Activated gamma-delta T cell (primary cell): ENCODE data around the gene SESTD1.
"Not testable (repeated sequence)": the region's sequence is repeated elsewhere in the genome, so short reads cannot be mapped to it uniquely, and the experiment has no call there.

Experiments
- DNase-seq: peaks from one replicate; lab custom pipeline; 2025; lab: John Stamatoyannopoulos, UW

The SESTD1 gene

GRCh38 chr2:179106676-179107428, 157.8 kb downstream of the SESTD1 start:
- no peak for DNase-seq

DNA sequence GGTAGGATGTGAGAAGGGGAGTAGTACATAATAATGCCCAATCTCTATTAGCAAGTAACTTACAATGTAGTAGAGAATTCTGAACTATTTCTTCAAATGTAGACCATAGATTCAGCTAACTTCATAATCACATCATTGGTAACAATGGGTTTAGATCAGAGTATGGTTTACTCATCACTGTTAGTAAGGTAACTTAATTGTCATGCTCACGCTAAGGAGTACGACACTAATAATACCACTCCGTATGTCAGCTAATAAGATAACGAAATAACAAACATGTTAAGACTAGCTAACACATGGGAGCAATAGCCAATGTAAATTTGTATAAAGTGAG, 158.3 kb downstream of the SESTD1 start:
- DNase-seq: no peak

- no peak for DNase-seq
Measured at GRCh38 chr2:179104736-179105135, 159.9 kb downstream of the SESTD1 start.

GRCh38 chr2:179098080-179098689, 166.4 kb downstream of the SESTD1 start:
- no peak for DNase-seq

- no peak for DNase-seq
Measured at GRCh38 chr2:179097131-179097530, 167.5 kb downstream of the SESTD1 start.

DNA sequence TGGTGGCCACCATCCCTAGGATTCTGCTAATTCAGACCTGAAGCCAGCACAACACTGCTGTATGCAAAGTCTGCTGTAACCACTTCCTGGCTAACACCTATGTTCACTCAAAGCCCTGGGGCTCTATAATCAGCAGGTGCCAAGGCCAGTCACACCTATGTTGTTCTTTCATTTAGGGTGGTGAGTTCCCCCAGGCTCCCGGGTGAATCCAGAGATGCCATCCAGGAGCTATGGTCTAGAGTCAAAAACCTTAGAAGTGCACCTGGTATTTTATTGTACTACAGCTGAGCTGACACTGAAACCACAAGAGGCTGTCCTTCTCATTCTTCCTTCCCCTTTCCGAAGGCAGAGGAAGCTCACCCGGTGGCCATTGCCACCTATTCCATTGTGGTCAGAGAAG, 168.5 kb downstream of the SESTD1 start:
- DNase-seq: no peak

- DNase-seq: not testable (repeated sequence)
Measured at GRCh38 chr2:179092912-179093311, 171.7 kb downstream of the SESTD1 start.

DNA sequence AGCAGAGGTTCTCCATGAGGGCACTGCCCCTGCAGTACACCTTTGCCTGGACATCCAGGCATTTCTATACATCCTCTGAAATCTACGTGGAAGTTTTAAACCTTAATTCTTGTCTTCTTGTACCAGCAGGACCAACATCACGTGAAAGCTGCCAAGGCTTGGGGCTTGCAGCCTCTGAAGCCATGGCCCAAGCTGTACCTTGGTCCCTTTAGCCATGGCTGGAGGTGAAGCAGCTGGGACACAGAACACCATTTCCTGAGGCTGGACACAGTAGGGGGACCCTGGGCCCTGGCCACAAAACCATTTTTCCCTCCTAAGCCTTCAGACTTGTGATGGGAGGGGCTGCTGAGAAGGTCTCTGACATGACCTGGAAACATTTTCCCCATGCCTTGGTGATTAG, 181.9 kb downstream of the SESTD1 start:
- no peak for DNase-seq

DNA sequence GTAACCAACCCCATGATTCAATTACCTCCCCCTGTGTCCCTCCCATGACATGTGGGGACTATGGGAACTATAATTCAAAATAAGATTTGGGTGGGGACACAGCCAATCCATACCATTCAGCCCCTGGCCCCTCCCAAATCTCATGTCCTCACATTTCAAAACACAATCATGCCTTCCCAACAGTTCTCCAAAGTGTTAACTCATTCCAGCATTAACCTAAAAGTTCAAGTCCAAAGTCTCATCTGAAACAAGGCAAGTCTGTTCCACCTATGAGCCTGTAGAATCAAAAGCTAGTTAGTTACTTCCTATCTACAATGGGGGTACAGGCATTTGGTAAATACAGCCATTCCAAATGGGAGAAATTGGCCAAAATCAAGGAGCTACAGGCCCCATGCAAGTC, 182.7 kb downstream of the SESTD1 start:
- no peak for DNase-seq

- DNase-seq: no peak
Measured at GRCh38 chr2:179072527-179072926, 192.1 kb downstream of the SESTD1 start.

- DNase-seq: no peak
Measured at GRCh38 chr2:179071810-179072355, 192.7 kb downstream of the SESTD1 start.

GRCh38 chr2:179070895-179071294, 193.7 kb downstream of the SESTD1 start:
- DNase-seq: no peak

DNA sequence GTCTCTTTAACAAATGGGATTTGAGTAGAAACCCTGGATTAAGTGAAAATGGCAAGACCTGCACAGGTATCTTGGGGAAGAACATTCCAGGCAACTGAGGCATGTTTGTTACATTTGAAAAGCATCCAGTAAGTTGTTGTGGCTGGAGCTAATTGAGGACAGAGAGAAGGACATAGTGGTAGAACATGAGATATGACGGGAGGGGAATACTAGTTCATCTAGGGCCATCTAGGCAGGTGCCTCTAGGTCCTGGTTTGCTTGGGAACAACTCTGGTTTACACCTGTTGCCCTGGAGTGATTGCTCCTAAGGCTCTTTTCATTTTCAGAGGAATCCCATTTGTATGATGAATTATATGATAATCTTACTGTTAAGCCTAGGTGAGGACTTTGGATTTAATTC, 194.9 kb downstream of the SESTD1 start:
- DNase-seq: no peak

DNA sequence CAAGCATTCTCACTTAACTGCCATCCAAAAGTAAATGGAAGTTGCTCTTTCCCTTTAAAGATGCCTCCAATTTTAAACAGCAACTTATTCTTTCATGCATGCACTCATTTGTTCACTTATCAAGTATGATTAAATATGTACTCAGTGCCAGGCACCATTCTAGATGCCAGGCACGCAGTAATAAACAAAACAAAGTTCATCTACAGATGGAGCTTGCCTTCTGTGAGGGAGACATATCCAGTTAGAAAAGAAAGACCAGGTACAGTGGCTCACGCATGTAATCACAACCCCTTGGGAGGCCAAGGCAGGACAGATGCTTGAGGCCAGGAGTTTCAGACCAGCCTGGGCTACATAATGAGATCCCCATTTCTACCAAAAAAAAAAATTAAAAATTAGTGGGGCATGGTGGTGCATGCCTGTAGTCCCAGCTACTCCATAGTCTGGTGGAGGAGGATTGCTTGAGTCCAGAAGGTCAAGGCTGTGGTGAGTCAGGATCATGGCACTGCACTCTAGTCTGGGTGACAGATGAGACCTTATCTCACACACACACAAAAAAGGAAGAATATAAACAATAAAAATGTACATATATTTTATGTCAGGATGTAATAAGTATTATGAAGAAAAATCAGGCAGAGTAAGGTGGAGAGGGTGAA, 195.5 kb downstream of the SESTD1 start:
- no peak for DNase-seq

DNA sequence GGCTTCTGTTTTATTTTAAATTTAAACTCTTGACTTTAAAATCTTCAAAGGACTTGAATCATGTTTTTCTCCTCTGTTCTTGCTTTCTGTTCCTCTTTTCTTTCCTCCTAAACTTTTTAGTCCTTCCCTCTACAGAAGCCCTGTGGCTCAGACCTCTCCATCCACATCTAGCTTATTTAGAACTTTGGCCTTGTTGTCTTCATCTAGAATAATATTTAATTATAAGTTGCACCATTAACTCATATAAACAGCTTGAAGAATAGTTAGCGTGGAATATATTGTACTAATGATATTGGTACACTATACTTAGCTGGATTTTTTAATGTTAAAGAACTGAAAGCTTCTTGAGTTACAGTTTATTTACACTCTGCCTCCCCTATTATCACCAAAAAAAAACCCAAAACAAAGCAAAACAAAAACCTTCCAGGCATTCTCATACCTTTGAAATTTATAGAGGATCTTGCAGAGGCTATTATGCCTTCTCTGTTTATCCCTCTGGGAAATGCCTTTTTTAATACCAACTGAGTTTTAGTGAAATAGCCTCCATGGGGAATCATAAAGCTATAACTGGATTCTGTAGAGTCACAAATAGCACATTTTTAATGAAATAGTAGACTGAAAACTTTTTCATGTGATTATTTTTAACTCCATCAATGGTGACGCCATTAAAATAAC, 205.5 kb downstream of the SESTD1 start:
- DNase-seq: no peak

- DNase-seq: no peak
Measured at GRCh38 chr2:179057737-179058136, 206.9 kb downstream of the SESTD1 start.

GRCh38 chr2:179053568-179053967, 211.1 kb downstream of the SESTD1 start:
- not testable (repeated sequence) for DNase-seq
